ENCODE measurements around the gene DCD. TPM values are rescaled to one million over a fixed set of nuclear protein-coding genes. Genes with fewer than 3 reads are reported as not detected.

Gene DCD
- total RNA-seq, 4 donors from 2014 or later = not detected

GRCh38 chr12:54612225-54612750, 35.9 kb downstream of the DCD start:
- no peak overlapping the region for H3K27ac ChIP-seq
- TF ChIP-seq, protein P1, sequence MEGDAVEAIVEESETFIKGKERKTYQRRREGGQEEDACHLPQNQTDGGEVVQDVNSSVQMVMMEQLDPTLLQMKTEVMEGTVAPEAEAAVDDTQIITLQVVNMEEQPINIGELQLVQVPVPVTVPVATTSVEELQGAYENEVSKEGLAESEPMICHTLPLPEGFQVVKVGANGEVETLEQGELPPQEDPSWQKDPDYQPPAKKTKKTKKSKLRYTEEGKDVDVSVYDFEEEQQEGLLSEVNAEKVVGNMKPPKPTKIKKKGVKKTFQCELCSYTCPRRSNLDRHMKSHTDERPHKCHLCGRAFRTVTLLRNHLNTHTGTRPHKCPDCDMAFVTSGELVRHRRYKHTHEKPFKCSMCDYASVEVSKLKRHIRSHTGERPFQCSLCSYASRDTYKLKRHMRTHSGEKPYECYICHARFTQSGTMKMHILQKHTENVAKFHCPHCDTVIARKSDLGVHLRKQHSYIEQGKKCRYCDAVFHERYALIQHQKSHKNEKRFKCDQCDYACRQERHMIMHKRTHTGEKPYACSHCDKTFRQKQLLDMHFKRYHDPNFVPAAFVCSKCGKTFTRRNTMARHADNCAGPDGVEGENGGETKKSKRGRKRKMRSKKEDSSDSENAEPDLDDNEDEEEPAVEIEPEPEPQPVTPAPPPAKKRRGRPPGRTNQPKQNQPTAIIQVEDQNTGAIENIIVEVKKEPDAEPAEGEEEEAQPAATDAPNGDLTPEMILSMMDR (IDR thresholded peaks at IDR 0.05) = no peak
- TF ChIP-seq POLR2A (IDR thresholded peaks at IDR 0.05) = no peak
- H3K9me3 ChIP-seq = no peaks in the 10 kb centered on the region
- H3K36me3 ChIP-seq = no peaks in the 10 kb centered on the region
- H3K4me1 ChIP-seq = no peaks in the 10 kb centered on the region
- no peak for DNase-seq
- no peaks in the 10 kb centered on the region for H3K27me3 ChIP-seq
- no peak overlapping the region for H3K4me3 ChIP-seq

- Histone ChIP-seq H3K27ac (no peak overlapping the region), H3K4me3 (no peak overlapping the region), H3K36me3 (no peaks in the 10 kb centered on the region), H3K9me3 (no peaks in the 10 kb centered on the region), H3K27me3 (no peaks in the 10 kb centered on the region), H3K4me1 (no peaks in the 10 kb centered on the region)
- TF ChIP-seq, protein P1 (IDR thresholded peaks at IDR 0.05) = no peak
- no peak for TF ChIP-seq POLR2A (IDR thresholded peaks at IDR 0.05)
- no peak for DNase-seq
Measured at GRCh38 chr12:54611715-54612149, 36.4 kb downstream of the DCD start.

GRCh38 chr12:54608769-54609168, 39.4 kb downstream of the DCD start:
- H3K27me3 ChIP-seq = no peaks in the 10 kb centered on the region
- no peak overlapping the region for H3K27ac ChIP-seq
- TF ChIP-seq, protein P1 (IDR thresholded peaks at IDR 0.05) = no peak
- TF ChIP-seq POLR2A (IDR thresholded peaks at IDR 0.05) = no peak
- H3K4me1 ChIP-seq = no peaks in the 10 kb centered on the region
- H3K36me3 ChIP-seq = no peaks in the 10 kb centered on the region
- no peak overlapping the region for H3K4me3 ChIP-seq
- no peaks in the 10 kb centered on the region for H3K9me3 ChIP-seq
- DNase-seq = no peak

- Histone ChIP-seq H3K27me3 (no peaks in the 10 kb centered on the region), H3K36me3 (no peaks in the 10 kb centered on the region), H3K4me1 (no peaks in the 10 kb centered on the region), H3K4me3 (no peak overlapping the region), H3K27ac (no peak overlapping the region), H3K9me3 (no peaks in the 10 kb centered on the region)
- DNase-seq = no peak
- TF ChIP-seq, protein P1 (IDR thresholded peaks at IDR 0.05) = no peak
- no peak for TF ChIP-seq POLR2A (IDR thresholded peaks at IDR 0.05)
Measured at GRCh38 chr12:54608156-54608555, 40.0 kb downstream of the DCD start.

DNA sequence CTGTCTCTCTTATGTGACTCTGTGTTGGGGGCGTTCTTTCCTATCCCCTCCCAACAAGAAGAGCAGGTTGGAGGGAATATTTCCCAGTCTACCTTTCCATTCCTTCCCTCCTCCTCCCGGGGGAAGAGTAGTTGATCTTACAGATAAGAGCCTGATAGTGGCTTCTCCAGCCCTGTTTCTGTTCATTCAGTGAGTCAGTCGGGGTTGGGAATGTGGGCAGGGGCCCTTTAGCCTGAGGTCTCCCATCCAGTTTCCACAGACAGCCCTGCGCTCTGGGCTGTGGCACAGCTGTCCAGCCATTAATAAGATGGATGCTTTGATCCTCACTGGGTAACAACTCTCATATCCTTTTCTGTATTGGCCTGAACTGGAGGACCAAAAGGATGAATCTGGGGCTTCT, 41.6 kb downstream of the DCD start:
- TF ChIP-seq POLR2A (IDR thresholded peaks at IDR 0.05) = no peak
- TF ChIP-seq, protein P1 (IDR thresholded peaks at IDR 0.05) = no peak
- Histone ChIP-seq H3K36me3 (no peaks in the 10 kb centered on the region), H3K4me1 (no peaks in the 10 kb centered on the region), H3K27ac (no peak overlapping the region), H3K27me3 (no peaks in the 10 kb centered on the region), H3K4me3 (no peak overlapping the region), H3K9me3 (no peaks in the 10 kb centered on the region)
- no peak for DNase-seq
